ENCODE data around the gene TAF6L. TPM values are rescaled to one million over a fixed set of nuclear protein-coding genes. Genes with fewer than 3 reads are reported as not detected.
"Not testable (repeated sequence)": the region's sequence is repeated elsewhere in the genome, so short reads cannot be mapped to it uniquely, and the experiment has no call there.

The TAF6L gene
- total and polyA plus RNA-seq, 10 donors, result 11.9 to 37.5 (median 22.4) TPM

DNA sequence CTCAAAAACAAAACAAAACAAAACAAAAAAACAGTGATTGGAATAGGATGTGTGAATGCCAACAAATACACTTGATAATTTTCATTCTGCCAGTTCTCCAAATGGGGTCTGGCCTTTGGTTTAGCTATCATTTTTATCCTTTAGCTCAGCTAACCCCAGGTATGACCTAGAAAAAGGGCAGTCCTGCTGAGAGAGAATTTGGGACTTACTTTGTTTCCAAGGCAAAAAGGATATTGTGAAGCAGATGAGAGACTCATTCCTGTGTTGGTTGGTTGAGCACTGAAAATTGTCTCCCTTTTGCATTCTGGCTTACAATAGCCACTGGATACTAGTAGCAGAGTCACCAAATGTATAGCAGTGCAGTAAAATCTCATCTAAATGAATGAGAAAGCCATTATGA lies 34.0 kb upstream of the TAF6L start:
- intact Hi-C loops (cut with DNase I; ENCODE audit: low total_unique reads), result no loop called here
- no peak for DNase-seq

DNA sequence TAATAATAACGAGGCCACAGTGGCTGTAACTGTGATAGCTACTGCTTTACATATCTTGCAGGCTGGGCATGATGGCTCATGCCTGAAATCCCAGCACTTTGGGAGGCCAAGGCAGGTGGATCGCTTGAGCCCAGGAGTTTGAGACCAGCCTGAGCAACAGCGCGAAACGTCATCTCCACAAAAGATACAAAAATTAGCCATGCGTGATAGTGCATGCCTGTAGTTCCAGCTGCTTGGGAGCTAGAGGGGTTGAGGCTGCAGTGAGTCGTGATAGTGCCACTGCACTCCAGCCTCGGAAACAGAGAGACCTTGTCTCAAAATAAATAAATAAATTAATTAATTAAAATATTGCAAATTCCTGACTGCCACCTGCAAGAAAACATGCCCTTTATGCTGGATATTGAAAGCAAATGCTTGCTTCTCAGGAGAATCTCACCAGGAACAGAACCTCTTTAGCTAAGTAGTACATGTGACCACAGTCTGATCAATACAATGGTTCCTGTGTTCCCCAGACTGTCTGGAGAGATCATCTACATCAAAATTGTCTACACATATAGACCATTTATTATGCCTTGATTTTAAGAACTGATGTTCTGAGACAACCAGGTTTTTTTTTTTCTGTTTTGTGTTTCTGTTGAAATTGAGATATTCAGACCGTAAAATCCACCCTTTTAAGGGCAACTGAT lies 23.6 kb upstream of the TAF6L start:
- Histone ChIP-seq H3K27me3 (replicated peaks in 1 of 7) (no peaks in the 10 kb centered on the region), H3K9me3 (no peaks in the 10 kb centered on the region), H3K4me3 (no peak overlapping the region), H3K4me1 (peaks cover 0 to 48% (median 15%) of the 10 kb centered on the region in 6 donors), H3K36me3 (peaks cover 0 to 38% (median 9%) of the 10 kb centered on the region in 6 donors), H3K27ac (no peak overlapping the region)
- WGBS, 5 donors, result 87 to 95% (median 92%) methylated on average over 9 of the region's 9 CpGs
- no peak for DNase-seq
- intact Hi-C loops (cut with DNase I; ENCODE audit: low total_unique reads), result no loop called here
- TF ChIP-seq, protein P1, sequence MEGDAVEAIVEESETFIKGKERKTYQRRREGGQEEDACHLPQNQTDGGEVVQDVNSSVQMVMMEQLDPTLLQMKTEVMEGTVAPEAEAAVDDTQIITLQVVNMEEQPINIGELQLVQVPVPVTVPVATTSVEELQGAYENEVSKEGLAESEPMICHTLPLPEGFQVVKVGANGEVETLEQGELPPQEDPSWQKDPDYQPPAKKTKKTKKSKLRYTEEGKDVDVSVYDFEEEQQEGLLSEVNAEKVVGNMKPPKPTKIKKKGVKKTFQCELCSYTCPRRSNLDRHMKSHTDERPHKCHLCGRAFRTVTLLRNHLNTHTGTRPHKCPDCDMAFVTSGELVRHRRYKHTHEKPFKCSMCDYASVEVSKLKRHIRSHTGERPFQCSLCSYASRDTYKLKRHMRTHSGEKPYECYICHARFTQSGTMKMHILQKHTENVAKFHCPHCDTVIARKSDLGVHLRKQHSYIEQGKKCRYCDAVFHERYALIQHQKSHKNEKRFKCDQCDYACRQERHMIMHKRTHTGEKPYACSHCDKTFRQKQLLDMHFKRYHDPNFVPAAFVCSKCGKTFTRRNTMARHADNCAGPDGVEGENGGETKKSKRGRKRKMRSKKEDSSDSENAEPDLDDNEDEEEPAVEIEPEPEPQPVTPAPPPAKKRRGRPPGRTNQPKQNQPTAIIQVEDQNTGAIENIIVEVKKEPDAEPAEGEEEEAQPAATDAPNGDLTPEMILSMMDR (IDR thresholded peaks at IDR 0.05 in 8 of 11, conservative IDR thresholded peaks at IDR 0.05 in 3 of 11), result no peak
- TF ChIP-seq POLR2AphosphoS5 (IDR thresholded peaks at IDR 0.05) (no peak), POLR2A (IDR thresholded peaks at IDR 0.05) (no peak)

More for the DNA sequence above, 34.0 kb upstream of the TAF6L start:
- TF ChIP-seq POLR2AphosphoS5 (IDR thresholded peaks at IDR 0.05) (no peak), POLR2A (IDR thresholded peaks at IDR 0.05) (no peak)
- TF ChIP-seq, protein P1 (IDR thresholded peaks at IDR 0.05 in 8 of 11, conservative IDR thresholded peaks at IDR 0.05 in 3 of 11), result no peak
- H3K27me3 ChIP-seq (replicated peaks in 1 of 7), result no peaks in the 10 kb centered on the region
- H3K4me3 ChIP-seq, result no peak overlapping the region
- peaks cover 5 to 100% (median 84%) of the 10 kb centered on the region in 6 donors for H3K36me3 ChIP-seq
- H3K27ac ChIP-seq, result no peak overlapping the region
- H3K4me1 ChIP-seq, result peaks cover 0 to 25% (median 10%) of the 10 kb centered on the region in 6 donors
- H3K9me3 ChIP-seq, result no peaks in the 10 kb centered on the region

DNA sequence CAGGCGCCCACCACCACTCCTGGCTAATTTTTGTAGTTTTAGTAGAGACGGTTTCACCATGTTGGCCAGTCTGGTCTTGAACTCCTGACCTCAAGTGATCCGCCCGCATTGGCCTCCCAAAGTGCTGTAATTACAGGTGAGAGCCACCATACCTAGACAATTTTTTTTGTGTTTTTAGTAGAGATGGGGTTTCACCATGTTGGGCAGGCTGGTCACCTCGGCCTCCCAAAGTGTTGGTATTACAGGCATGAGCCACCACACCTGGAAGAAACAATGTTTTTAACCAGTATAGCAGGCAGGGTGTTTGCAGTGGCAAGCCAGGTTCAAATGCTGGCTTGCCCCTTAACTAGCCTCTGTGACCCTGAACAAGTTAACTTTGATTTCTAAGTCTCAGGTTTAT lies 21.3 kb upstream of the TAF6L start:
- peaks cover 0 to 43% (median 10%) of the 10 kb centered on the region in 6 donors for H3K36me3 ChIP-seq
- H3K27me3 ChIP-seq (replicated peaks in 1 of 7); H3K9me3 ChIP-seq; H3K4me3 ChIP-seq; intact Hi-C loops (cut with DNase I; ENCODE audit: low total_unique reads); H3K27ac ChIP-seq; DNase-seq: not testable (repeated sequence)
- H3K4me1 ChIP-seq, result peaks cover 7 to 66% (median 28%) of the 10 kb centered on the region in 6 donors
- 90 to 96% (median 95%) methylated on average over 5 of the region's 5 CpGs for WGBS, 5 donors

DNA sequence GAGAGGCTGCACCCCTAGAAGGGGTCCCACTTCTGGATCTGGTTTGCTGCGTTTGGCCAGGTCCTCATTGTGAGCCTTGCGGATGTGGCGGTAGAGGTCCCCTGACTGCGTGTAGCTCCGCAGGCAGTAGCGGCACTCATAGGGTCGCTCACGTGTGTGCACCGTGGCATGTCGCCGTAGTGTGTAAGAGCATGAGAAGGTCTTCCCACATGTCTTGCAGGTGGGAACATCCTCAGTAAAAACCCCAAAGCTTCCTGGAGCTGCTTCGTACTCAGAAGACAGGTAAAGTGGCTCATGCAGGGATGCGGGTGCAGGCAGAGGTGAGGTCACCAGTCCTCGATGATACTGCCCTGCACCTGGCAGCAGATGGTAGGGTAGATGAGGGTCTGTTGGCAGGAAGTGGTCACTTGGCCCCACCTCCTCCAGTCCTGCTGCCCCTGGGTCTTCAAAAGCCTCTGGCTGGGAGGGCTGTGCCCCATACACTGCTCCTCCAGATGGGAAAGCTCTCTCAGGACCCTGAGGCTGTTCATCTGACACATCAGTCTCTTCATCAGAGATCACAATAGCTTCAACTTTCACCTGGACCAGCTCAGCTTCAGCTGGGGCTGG lies 18.9 kb upstream of the TAF6L start:
- peaks cover 0 to 43% (median 10%) of the 10 kb centered on the region in 6 donors for H3K36me3 ChIP-seq
- no peaks in the 10 kb centered on the region for H3K27me3 ChIP-seq (replicated peaks in 1 of 7)
- TF ChIP-seq POLR2A (IDR thresholded peaks at IDR 0.05) (no peak), POLR2AphosphoS5 (IDR thresholded peaks at IDR 0.05) (no peak)
- TF ChIP-seq, protein P1 (IDR thresholded peaks at IDR 0.05 in 8 of 11, conservative IDR thresholded peaks at IDR 0.05 in 3 of 11), result no peak
- WGBS, 5 donors, result 95 to 98% (median 96%) methylated on average over 11 to 14 of the region's 14 CpGs
- peak overlapping the region in 1 of 8 donors; percentile 80 for H3K4me3 ChIP-seq
- H3K9me3 ChIP-seq, result no peaks in the 10 kb centered on the region
- H3K27ac ChIP-seq, result peak overlapping the region in 3 of 8 donors; percentile 94 to 97 (median 96)
- no peak for DNase-seq
- peaks cover 7 to 68% (median 28%) of the 10 kb centered on the region in 6 donors for H3K4me1 ChIP-seq
- intact Hi-C loops (cut with DNase I; ENCODE audit: low total_unique reads), result no loop called here

Data from spleen (tissue), 11 donors.